ENCODE measurements around the gene CHRM4.

DNA sequence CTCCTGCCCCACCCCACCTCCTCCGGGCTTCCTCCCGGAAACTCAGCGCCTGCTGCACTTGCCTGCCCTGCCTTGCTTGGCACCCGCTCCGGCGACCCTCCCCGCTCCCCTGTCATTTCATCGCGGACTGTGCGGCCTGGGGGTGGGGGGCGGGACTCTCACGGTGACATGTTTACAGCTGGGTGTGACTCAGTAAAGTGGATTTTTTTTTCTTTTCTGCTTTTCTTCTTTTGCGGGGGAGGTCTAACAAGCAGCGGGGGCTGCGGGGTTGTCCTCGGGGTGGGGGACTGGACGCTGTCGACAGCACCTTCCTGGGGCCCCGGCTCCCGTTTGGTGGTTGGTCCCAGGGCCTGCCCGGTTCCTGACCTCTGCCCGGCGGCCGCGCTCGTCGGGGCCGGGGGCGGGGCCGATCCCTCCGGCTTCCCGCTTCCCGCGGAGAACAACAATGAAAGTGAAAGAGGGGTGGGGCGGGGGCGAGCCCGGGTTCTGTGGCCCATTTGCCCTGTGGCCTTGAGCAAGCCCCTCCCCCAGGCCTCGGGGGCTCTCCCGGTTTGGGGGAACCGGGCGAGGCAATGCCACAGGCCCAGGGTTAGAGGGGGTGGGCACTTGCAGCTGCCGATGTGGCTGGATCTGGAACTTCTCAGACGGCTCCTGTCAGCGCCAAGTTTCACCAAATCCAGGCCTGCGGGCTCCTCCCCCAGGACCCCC is 11.1 kb downstream of the CHRM4 start:
- TF ChIP-seq RAD21 (IDR thresholded peaks at IDR 0.05; ENCODE audit: low read depth) (no peak), YY1 (IDR thresholded peaks at IDR 0.05; ENCODE audit: low read depth) (no peak), EP300 (IDR thresholded peaks at IDR 0.05; ENCODE audit: borderline replicate concordance) (no peak), EGR1 (IDR thresholded peaks at IDR 0.05) (peak; percentile 80), ZBTB7A (IDR thresholded peaks at IDR 0.05; ENCODE audit: low read depth) (no peak), CEBPB (IDR thresholded peaks at IDR 0.05) (no peak), NFIC (IDR thresholded peaks at IDR 0.05) (no peak)
- TF ChIP-seq, protein P1, sequence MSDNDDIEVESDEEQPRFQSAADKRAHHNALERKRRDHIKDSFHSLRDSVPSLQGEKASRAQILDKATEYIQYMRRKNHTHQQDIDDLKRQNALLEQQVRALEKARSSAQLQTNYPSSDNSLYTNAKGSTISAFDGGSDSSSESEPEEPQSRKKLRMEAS (IDR thresholded peaks at IDR 0.05) = peak; percentile 7; the same call in 1 of the 2 replicates
